WERI-Rb-1 (cell line): Measurements from ENCODE around the gene TSPAN33.
A peak's percentile ranks its signal among the peaks of the same experiment; 100 is the strongest.

Experiments used
- DNase-seq: peaks from one replicate; pipeline ENCODE4 v3.0.0-alpha.2; 2020
- H3K27ac ChIP-seq: fragments of 250-450 bp; sonication (Bioruptor Pico); 2 replicates; pipeline ENCODE4 v1.5.1; 2020; ENCODE audit warnings: mild to moderate bottlenecking, moderate library complexity
- H3K27me3 ChIP-seq: fragments of 250-450 bp; sonication (Bioruptor Pico); 2 replicates; pipeline ENCODE4 v1.5.1; 2021; ENCODE audit warnings: mild to moderate bottlenecking, low read depth, moderate library complexity; ENCODE audit not compliant: insufficient read depth, severe bottlenecking
- H3K36me3 ChIP-seq: fragments of 250-450 bp; sonication (Bioruptor Pico); 2 replicates; pipeline ENCODE4 v1.5.1; 2020; ENCODE audit warnings: mild to moderate bottlenecking, moderate library complexity
- H3K4me3 ChIP-seq: 2 replicates; pipeline ENCODE4 v1.5.1; 2011; ENCODE audit warnings: low read depth, mild to moderate bottlenecking, control low read depth, low read length
- H3K9me3 ChIP-seq: fragments of 250-450 bp; sonication (Bioruptor Pico); 2 replicates; pipeline ENCODE4 v1.5.1; 2021; ENCODE audit warnings: mild to moderate bottlenecking, moderate library complexity; ENCODE audit not compliant: severe bottlenecking
- TF ChIP-seq, protein P1 (sequence below): IDR thresholded peaks from 2 replicates; pipeline ENCODE4 v1.5.1; 2011; ENCODE audit warnings: low read depth, mild to moderate bottlenecking, control low read depth, inconsistent platforms, low read length

The TSPAN33 gene

DNA sequence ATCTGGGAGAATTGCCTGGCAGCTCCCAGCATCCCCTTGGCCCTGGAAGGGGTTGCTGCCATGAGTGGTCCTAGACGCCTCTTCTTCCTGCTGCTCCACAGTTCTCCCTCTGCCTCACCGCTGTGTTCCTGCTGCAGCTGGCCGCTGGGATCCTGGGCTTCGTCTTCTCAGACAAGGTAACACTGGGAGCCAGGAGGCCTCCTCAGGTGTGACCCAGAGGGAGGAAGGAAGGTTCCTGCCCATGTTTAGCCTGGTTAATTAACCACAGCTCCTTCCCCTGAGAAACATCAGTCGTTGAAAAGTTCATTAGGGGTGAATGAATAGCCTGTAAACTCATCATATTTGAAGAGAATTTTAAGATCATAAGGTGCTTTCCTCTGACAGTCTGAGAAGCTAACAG is 18.2 kb downstream of the TSPAN33 start:
- peaks cover 14% of the 10 kb centered on the region for H3K36me3 ChIP-seq
- no peak for DNase-seq
- TF ChIP-seq, protein P1, sequence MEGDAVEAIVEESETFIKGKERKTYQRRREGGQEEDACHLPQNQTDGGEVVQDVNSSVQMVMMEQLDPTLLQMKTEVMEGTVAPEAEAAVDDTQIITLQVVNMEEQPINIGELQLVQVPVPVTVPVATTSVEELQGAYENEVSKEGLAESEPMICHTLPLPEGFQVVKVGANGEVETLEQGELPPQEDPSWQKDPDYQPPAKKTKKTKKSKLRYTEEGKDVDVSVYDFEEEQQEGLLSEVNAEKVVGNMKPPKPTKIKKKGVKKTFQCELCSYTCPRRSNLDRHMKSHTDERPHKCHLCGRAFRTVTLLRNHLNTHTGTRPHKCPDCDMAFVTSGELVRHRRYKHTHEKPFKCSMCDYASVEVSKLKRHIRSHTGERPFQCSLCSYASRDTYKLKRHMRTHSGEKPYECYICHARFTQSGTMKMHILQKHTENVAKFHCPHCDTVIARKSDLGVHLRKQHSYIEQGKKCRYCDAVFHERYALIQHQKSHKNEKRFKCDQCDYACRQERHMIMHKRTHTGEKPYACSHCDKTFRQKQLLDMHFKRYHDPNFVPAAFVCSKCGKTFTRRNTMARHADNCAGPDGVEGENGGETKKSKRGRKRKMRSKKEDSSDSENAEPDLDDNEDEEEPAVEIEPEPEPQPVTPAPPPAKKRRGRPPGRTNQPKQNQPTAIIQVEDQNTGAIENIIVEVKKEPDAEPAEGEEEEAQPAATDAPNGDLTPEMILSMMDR, result no peak
- H3K27ac ChIP-seq, result no peak overlapping the region
- H3K27me3 ChIP-seq, result no peaks in the 10 kb centered on the region
- H3K9me3 ChIP-seq, result no peaks in the 10 kb centered on the region
- no peak overlapping the region for H3K4me3 ChIP-seq

DNA sequence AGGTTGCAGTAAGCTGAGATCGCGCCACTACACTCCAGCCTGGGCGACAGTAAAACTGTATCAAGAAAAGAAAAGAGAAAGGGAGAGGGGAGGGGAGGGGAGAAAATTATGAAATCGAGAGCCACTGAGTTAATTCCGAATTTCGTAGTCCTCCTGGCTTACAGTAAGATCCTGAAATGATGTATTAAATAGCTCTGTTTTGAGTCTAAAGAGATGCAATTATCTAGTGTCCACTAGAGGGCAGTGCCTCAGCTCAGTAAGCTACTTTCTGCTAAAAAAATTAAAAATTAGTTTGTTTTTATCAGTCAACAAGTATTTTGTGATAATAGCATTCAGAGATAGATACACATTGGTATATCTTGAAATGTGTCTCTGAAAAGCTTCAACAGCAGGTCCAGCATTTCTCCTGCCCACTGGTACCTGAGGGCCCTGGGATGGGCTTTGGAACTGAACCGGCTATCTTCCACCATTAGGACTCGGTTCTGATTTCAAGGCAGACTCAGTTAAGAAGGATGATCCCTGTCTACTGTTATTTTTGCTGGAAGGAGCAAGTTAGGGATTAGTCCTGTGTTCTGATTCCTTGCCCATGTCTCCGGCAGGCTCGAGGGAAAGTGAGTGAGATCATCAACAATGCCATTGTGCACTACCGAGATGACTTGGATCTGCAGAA is 19.5 kb downstream of the TSPAN33 start:
- no peak overlapping the region for H3K4me3 ChIP-seq
- no peak overlapping the region for H3K27ac ChIP-seq
- TF ChIP-seq, protein P1, result peak; percentile 39
- peaks cover 14% of the 10 kb centered on the region for H3K36me3 ChIP-seq
- no peak for DNase-seq
- no peaks in the 10 kb centered on the region for H3K27me3 ChIP-seq
- H3K9me3 ChIP-seq, result no peaks in the 10 kb centered on the region

DNA sequence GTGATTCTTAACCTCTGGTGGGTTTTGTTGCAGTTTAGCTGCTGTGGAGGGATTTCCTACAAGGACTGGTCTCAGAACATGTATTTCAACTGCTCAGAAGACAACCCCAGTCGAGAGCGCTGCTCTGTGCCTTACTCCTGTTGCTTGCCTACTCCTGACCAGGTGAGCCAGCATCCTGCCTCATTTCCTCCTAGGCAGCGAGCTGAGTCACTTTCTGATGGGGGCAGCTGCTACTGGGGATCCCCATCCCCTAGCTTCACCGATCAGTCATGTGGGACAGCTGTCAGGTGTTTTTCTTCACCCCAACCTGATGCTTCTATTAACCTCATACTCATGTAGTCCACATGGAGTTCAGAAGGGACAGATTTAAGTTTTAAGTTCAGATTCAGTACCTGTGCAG is 22.2 kb downstream of the TSPAN33 start:
- Histone ChIP-seq H3K36me3 (peaks cover 14% of the 10 kb centered on the region), H3K4me3 (no peak overlapping the region), H3K27ac (no peak overlapping the region), H3K9me3 (no peaks in the 10 kb centered on the region), H3K27me3 (no peaks in the 10 kb centered on the region)
- TF ChIP-seq, protein P1, result no peak
- DNase-seq, result no peak

DNA sequence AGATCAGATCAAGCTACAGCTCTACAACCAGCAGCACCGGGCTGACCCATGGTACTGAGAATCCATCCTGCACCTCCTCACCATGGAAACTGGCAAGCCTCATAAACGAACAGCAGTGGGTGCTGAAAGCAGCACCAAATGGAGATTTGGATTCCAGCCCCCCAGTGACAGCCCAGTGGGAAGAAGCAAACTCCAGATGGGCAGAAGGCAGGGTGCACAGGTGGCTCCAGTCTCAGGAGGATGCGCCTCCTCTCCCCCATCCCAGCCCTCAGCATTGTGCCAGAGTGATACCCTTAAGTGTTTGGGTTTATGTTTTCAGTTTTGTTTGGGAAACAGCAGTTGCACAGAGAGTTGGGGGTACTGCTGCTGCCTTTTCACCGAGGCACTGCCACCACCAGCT is 23.3 kb downstream of the TSPAN33 start:
- no peak overlapping the region for H3K4me3 ChIP-seq
- H3K9me3 ChIP-seq, result no peaks in the 10 kb centered on the region
- no peak overlapping the region for H3K27ac ChIP-seq
- no peak for DNase-seq
- TF ChIP-seq, protein P1, result no peak
- H3K27me3 ChIP-seq, result no peaks in the 10 kb centered on the region
- H3K36me3 ChIP-seq, result peaks cover 14% of the 10 kb centered on the region

DNA sequence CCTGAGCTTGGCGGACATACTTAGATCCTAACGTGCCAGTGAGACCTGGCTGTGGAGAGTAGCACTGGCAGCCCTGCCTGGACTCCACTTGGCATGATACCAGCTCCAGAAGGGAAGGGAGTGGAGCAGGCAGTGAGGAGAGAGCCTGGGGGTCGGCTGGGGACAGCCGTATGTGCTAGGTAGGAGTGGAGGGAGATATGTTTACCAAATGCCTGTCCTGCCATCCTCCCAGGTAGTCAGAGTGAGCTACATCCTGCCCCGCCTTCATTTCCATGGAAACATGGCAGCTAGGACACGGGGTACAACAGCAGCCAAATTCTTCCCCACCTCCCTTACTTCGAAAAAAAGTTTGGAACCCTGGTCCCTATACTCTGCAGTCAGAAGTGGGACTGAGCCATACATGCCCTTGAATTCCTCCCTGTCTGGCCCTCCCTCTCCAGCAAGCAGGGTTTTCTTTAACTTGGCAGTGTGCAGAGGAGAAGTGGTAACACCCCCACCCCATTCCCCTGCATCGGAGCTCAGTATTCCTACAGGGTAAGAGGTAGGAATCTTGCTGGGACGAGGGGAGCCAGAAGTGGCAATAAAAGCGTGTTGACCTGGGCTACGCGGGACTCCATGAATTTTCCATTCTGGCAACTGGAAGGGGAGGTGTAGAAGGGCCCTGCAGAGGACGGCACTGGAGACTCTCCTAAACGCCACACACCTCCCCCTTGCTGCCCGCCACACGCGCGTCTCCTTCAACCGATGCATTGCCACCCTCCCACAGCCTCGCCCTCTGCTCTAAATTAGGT is 23.9 kb downstream of the TSPAN33 start:
- TF ChIP-seq, protein P1, result no peak
- H3K27ac ChIP-seq, result no peak overlapping the region
- H3K9me3 ChIP-seq, result no peaks in the 10 kb centered on the region
- H3K4me3 ChIP-seq, result no peak overlapping the region
- no peaks in the 10 kb centered on the region for H3K27me3 ChIP-seq
- no peak for DNase-seq
- peaks cover 14% of the 10 kb centered on the region for H3K36me3 ChIP-seq
